Measurements from ENCODE around the gene NEK11. TPM values are rescaled to one million over a fixed set of nuclear protein-coding genes. Genes with fewer than 3 reads are reported as not detected.
"Not testable (repeated sequence)": the region's sequence is repeated elsewhere in the genome, so short reads cannot be mapped to it uniquely, and the experiment has no call there.

NEK11 gene
- total and polyA plus RNA-seq, 2 donors (not counting 3 experiments of a cell fraction or from before 2014, with no cell fraction given): 1.7 to 4.3 TPM

DNA sequence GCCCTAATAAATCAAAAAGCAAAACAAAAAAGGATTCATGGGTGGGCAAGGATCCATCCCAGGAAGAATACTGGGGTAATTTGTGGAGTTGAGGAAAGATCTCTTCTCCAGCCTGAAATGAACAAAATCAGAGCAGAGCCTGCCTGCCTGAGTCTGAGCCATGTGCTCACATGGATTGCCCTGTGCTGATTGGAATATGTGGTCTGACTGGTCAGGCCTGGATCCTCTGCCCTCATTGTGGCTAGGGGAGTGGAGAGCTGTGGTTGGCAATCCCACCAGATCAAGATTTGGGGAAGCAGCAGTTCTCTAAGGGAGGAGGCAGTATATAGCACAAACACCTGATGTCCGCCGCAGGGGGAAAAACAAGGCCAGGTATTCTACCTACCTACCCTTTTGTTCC, 348.1 kb downstream of the NEK11 start:
- FAIRE-seq: no peak
- no peak overlapping the region for H3K4me2 ChIP-seq (ENCODE audit: insufficient read depth, low read length)
- H3K27me3 ChIP-seq (ENCODE audit: control insufficient read depth in 2 of 2, insufficient read depth in 2 of 2, low read length in 2 of 2): no peaks in the 10 kb centered on the region
- intact Hi-C loops (cut with micrococcal nuclease) (no loop called here), dilution Hi-C loops (cut with MboI; ENCODE audit: extremely low pct_ligation_motif_present, low sequenced_read_pairs) (no loop called here)
- no peaks in the 10 kb centered on the region for H3K79me2 ChIP-seq (ENCODE audit: control insufficient read depth, insufficient read depth, low read length)
- H3K9me1 ChIP-seq (replicated peaks; ENCODE audit: control insufficient read depth, extremely low read depth, insufficient read depth, low read length): no peaks in the 10 kb centered on the region
- H3K4me3 ChIP-seq (replicated peaks in 1 of 3; ENCODE audit: insufficient read depth in 1 of 3, low read depth in 1 of 3, low read length in 3 of 3): no peak overlapping the region
- BruUV-seq (replicated peaks): no TSS peak
- DNase-seq (ENCODE audit: low read depth, low spot score): no peak
- no peaks in the 10 kb centered on the region for H3K36me3 ChIP-seq (ENCODE audit: control insufficient read depth in 2 of 2, extremely low read depth in 1 of 2, insufficient read depth in 2 of 2, low read length in 2 of 2)
- CTCF ChIA-PET: no interaction called here
- H3K9me3 ChIP-seq (replicated peaks; ENCODE audit: control insufficient read depth, insufficient read depth, low read length): no peaks in the 10 kb centered on the region
- no peak overlapping the region for H3K9ac ChIP-seq (replicated peaks; ENCODE audit: extremely low read depth, insufficient read depth, low read length)
- H3K4me1 ChIP-seq (ENCODE audit: control insufficient read depth, extremely low read depth, insufficient read depth, low read length): no peaks in the 10 kb centered on the region
- no peak overlapping the region for H3K27ac ChIP-seq (ENCODE audit: insufficient read depth, low read depth, low read length)
- no peak for TF ChIP-seq GATA2 (IDR thresholded peaks at IDR 0.05; ENCODE audit: insufficient read depth, insufficient read length, low read depth, low read length)
- no peak for TF ChIP-seq MYC (IDR thresholded peaks at IDR 0.05; ENCODE audit: low read depth, low read length)
- no peak for TF ChIP-seq EZH2 (IDR thresholded peaks at IDR 0.05; ENCODE audit: borderline replicate concordance, low read depth, low read length, severe bottlenecking)
- no peak for TF ChIP-seq POLR2AphosphoS5 (IDR thresholded peaks at IDR 0.05; ENCODE audit: insufficient read depth, low read depth, low read length)
- TF ChIP-seq, protein P1, sequence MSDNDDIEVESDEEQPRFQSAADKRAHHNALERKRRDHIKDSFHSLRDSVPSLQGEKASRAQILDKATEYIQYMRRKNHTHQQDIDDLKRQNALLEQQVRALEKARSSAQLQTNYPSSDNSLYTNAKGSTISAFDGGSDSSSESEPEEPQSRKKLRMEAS (IDR thresholded peaks at IDR 0.05; ENCODE audit: insufficient read depth, insufficient read length): no peak
- TF ChIP-seq FOS (IDR thresholded peaks at IDR 0.05; ENCODE audit: borderline replicate concordance, insufficient read depth, low read length): no peak
- TF ChIP-seq POLR2A (IDR thresholded peaks at IDR 0.05; ENCODE audit: low read depth, low read length): no peak
- no peak for TF ChIP-seq CTCF (IDR thresholded peaks at IDR 0.05; ENCODE audit: extremely low read depth in 1 of 2, insufficient read depth in 1 of 2, low read depth in 1 of 2, low read length in 2 of 2)
- TF ChIP-seq JUN (IDR thresholded peaks at IDR 0.05; ENCODE audit: borderline replicate concordance, insufficient read depth, insufficient read length, low read depth): no peak
- no peaks in the 10 kb centered on the region for H4K20me1 ChIP-seq (replicated peaks; ENCODE audit: control insufficient read depth, extremely low read depth, insufficient read depth, low read length)
- H2AFZ ChIP-seq (ENCODE audit: low read depth, low read length): no peak overlapping the region
- POLR2A ChIA-PET: no interaction called here

- FAIRE-seq; H3K9me3 ChIP-seq (replicated peaks; ENCODE audit: control insufficient read depth, insufficient read depth, low read length); H3K27me3 ChIP-seq (ENCODE audit: control insufficient read depth in 2 of 2, insufficient read depth in 2 of 2, low read length in 2 of 2); BruUV-seq (replicated peaks); H4K20me1 ChIP-seq (replicated peaks; ENCODE audit: control insufficient read depth, extremely low read depth, insufficient read depth, low read length); H3K36me3 ChIP-seq (ENCODE audit: control insufficient read depth in 2 of 2, extremely low read depth in 1 of 2, insufficient read depth in 2 of 2, low read length in 2 of 2); H3K9me1 ChIP-seq (replicated peaks; ENCODE audit: control insufficient read depth, extremely low read depth, insufficient read depth, low read length); dilution Hi-C loops (cut with MboI; ENCODE audit: extremely low pct_ligation_motif_present, low sequenced_read_pairs): not testable (repeated sequence)
- CTCF ChIA-PET: interaction anchor here (0.7 kb wide), 1 partner anchor 31 kb away, joined by 5 read pairs; no protein-coding TSS in a partner anchor
- Histone ChIP-seq H2AFZ (ENCODE audit: low read depth, low read length) (peak overlapping the region; percentile 94), H3K4me2 (ENCODE audit: insufficient read depth, low read length) (peak overlapping the region; percentile 79), H3K27ac (ENCODE audit: insufficient read depth, low read depth, low read length) (peak overlapping the region; percentile 56), H3K79me2 (ENCODE audit: control insufficient read depth, insufficient read depth, low read length) (peaks cover 18% of the 10 kb centered on the region), H3K4me1 (ENCODE audit: control insufficient read depth, extremely low read depth, insufficient read depth, low read length) (peaks cover 27% of the 10 kb centered on the region), H3K9ac (replicated peaks; ENCODE audit: extremely low read depth, insufficient read depth, low read length) (peak overlapping the region; percentile 80), H3K4me3 (replicated peaks in 1 of 3; ENCODE audit: insufficient read depth in 1 of 3, low read depth in 1 of 3, low read length in 3 of 3) (peak overlapping the region; percentile 76 to 85 (median 77))
- intact Hi-C loops (cut with micrococcal nuclease): loop anchor here (1.0 to 10.0 kb wide), 5 partner anchors 21 to 1034 kb away; partner anchors contain the start of genes ATP2C1 and DNAJC13
- POLR2A ChIA-PET: interaction anchor here (0.6 to 1.8 kb wide), 4 partner anchors 21 to 211 kb away, joined by 3 to 11 read pairs (median 3); no protein-coding TSS in a partner anchor
- DNase-seq (ENCODE audit: low read depth, low spot score): peak; percentile 14
Measured at GRCh38 chr3:131380821-131381444, 354.3 kb downstream of the NEK11 start.
